NCI-H345 treated with DMSO at 0.1 percent for 48 hours (cell line): ENCODE measurements around the gene RNF121.

Experiments
- DNase-seq: peaks from one replicate; lab custom pipeline; 2025; ENCODE audit not compliant: unreplicated experiment; lab: John Stamatoyannopoulos, UW

Gene RNF121

DNA sequence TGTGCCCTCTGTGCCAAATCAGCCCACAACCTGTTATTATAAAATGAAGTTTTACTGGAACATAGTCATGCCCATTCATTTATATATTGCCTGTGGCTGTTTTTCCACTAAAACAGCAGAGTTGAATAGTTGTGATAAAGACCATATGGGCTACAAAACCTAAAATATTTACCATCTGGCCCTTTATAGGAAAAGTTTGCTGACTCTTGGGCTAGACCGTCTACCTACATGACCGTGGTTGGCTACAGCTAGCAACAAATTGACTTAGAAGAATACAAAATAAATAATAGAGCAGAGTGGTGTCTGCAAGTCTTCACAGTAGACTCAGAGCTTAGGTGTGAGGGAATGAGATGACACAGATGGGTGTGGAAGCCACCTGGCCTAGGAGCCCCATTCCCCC lies 58.7 kb downstream of the RNF121 start:
- DNase-seq = no peak

GRCh38 chr11:71988050-71988449 lies 59.2 kb downstream of the RNF121 start:
- no peak for DNase-seq

DNA sequence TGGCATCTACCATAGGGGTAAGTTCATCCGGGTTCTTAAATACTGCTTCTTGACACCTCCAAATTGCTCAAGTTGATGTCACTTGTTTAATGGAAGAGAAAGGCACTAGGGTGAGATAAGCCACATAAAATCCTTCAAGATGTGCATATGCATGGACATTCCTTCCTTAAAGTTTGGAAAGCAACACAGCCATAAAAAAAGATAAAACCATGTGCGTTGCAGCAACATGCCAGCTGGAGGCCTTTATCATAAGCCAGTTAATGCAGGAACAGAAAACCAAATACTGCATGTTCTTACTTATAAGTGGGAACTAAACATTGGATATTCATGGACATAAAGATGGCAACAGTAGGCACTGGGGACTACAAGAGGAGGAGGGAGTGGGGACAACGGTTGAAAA lies 61.9 kb downstream of the RNF121 start:
- DNase-seq = no peak

DNA sequence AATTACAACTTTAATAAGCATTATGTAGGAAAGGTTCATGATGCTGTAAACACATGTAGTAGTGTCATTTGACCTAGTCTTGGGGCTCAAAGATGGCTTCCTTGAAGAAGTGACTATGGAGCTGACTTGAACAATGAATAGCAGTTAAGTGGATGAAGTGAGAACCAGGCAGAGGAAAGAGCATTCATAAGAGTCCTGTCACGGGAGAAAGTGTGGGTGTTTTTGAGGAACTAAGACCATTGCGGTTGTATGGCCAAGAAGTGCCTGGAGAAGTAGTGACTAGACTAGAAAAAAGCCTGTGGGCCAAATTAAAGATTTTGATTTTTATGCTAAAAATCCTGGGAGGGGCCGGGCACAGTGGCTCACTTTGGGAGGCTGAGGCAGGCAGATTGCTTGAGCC lies 62.6 kb downstream of the RNF121 start:
- no peak for DNase-seq

GRCh38 chr11:71992136-71992730 lies 63.4 kb downstream of the RNF121 start:
- no peak for DNase-seq

- DNase-seq = no peak
Measured at GRCh38 chr11:71994786-71995185, 65.9 kb downstream of the RNF121 start.

GRCh38 chr11:71995726-71996291 lies 67.0 kb downstream of the RNF121 start:
- no peak for DNase-seq

GRCh38 chr11:71996517-71996916 lies 67.7 kb downstream of the RNF121 start:
- no peak for DNase-seq

DNA sequence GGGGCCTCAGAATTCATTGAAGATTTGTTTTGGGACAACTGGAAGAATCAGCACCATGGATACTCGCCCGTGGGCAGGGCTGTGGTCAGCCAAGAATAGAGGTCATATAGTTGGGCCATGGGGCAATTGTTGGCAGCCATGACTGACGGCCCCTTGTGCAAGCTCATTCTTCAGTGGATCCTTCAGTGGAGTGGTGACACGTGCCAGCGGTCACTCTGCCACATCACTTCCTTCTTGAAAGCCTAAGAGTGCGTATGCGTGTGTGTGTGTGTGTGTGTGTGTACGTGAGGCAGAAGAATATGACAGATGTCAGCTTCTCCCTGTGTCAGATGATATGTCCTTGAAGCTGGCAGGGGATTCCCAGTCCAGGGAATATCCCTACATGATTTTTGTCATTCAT lies 68.1 kb downstream of the RNF121 start:
- no peak for DNase-seq

- no peak for DNase-seq
Measured at GRCh38 chr11:71997594-71997993, 68.7 kb downstream of the RNF121 start.

DNA sequence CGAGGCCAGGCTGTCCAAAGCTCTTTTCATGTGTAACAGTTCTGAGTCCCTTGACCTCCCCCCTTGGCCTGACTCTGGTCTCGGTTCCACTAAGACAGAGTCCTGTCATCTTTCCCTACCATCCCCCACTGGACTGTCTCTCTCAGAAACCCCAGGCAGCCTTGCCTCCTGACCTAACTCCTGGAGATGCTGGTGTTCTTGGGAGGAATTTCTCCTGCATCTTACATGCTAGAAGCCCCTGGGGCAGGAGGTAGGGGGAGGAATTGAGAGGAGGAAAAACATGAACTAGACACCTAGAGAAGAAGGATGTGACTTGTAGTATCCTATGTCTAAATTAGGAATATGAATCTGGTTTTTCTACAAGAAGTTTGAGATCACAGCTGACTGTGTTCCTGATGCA lies 69.2 kb downstream of the RNF121 start:
- no peak for DNase-seq

- no peak for DNase-seq
Measured at GRCh38 chr11:71998649-71999310, 69.9 kb downstream of the RNF121 start, which contains the start of gene IL18BP. Gene IL18BP, plus strand, starts transcription at chr11:71998909. Its CDS starts 1,076 bp downstream, at chr11:71999985.

DNA sequence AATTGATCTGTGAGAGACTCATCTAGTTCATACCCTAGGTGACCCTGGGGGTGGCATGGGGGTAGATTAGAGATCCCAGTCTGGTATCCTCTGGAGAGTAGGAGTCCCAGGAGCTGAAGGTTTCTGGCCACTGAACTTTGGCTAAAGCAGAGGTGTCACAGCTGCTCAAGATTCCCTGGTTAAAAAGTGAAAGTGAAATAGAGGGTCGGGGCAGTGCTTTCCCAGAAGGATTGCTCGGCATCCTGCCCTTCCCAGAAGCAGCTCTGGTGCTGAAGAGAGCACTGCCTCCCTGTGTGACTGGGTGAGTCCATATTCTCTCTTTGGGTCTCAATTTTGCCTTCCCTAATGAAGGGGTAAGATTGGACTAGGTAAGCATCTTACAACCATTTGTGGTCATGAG lies 70.5 kb downstream of the RNF121 start:
- DNase-seq = no peak

- DNase-seq = no peak
Measured at GRCh38 chr11:71999798-72000197, 71.0 kb downstream of the RNF121 start.

DNA sequence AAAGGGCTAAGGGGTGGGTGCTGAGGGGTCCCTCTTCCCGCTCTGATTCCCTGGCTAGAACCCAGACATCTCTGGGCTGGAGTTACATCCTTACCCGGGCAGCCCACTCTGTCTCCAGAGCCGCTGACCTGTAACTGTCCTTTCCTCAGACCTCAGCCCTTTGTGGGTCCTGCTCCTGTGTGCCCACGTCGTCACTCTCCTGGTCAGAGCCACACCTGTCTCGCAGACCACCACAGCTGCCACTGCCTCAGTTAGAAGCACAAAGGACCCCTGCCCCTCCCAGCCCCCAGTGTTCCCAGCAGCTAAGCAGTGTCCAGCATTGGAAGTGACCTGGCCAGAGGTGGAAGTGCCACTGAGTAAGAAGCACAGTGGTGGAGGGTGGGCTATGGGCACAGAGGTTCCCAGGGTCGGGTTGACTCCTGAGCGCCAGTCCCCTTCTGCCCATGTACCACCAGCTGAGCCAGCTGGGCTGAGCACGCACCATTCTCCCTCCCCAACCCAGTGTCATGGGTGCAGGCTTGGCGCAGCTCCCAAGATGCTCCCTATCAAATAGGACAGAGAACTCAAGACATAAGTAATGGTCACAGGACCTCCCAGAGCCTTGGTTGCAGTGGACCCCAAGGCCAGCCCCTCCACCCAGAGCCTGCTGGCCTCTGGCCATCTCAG lies 71.5 kb downstream of the RNF121 start:
- DNase-seq = no peak

DNA sequence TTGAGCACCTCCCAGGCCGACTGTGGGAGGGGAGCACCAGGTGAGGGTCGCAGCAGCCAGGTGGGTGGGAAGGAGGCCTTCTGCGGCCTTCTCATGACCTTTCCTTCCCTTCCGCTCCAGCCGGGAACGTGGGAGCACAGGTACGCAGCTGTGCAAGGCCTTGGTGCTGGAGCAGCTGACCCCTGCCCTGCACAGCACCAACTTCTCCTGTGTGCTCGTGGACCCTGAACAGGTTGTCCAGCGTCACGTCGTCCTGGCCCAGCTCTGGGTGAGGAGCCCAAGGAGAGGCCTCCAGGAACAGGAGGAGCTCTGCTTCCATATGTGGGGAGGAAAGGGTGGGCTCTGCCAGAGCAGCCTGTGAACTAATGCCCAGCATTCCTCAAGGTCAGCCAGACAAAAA lies 72.4 kb downstream of the RNF121 start:
- no peak for DNase-seq

DNA sequence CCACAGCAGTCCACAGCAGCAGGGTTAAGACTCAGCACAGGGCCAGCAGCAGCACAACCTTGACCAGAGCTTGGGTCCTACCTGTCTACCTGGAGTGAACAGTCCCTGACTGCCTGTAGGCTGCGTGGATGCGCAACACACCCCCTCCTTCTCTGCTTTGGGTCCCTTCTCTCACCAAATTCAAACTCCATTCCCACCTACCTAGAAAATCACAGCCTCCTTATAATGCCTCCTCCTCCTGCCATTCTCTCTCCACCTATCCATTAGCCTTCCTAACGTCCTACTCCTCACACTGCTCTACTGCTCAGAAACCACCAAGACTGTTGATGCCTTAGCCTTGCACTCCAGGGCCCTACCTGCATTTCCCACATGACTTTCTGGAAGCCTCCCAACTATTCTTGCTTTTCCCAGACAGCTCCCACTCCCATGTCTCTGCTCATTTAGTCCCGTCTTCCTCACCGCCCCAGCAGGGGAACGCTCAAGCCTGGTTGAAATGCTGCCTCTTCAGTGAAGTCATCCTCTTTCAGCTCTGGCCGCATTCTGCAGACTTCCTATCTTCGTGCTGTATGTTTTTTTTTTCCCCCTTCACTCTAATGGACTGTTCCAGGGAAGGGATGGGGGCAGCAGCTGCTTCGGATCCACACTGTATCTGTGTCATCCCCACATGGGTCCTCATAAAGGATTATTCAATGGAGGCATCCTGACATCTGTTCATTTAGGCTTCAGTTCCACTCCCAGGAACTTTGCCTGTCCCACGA lies 73.2 kb downstream of the RNF121 start:
- DNase-seq = no peak

DNA sequence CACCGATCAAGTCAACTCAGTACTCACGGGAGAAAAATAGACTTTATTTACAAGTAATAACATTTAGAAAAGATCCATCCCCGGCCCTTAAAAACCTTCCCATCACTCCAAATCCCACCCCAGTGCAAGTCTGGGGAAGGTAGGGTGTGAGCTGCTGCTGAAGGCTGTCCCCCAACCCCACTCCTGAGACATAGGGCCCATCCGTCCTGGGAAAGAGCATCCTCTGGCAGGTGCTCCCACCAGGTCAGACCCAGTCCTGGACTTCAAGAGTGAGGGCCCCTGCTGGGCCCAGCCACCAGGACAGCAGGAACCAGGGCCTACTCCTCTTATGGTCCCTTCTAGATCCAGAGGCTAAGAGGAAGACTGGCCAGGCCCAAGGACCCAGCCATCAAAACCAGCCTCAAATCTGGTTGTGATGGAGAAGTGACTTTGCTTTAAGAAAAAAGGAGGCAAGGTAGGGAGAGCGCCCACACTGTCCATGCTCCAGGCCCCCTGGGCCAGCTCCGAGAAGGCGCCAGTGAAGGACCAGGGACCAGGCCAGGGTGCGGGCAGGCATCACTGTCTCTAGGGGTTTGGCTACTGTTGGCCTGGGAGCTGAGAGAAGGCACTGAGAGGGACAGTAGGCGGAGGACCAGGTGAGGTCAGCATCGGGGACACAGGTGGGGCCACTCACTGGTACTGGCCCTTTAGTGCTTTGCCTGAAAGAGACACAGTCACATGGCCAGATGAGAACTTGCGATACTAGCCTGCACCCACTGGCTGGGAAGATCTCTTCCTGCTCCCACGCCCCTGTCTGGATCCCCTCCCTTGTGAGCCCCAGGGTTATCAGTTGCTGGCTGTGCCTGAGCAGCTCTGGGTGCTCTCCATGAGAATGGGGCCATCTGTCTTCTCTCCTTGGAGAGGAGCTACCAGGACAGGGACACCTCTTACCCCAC lies 74.3 kb downstream of the RNF121 start:
- DNase-seq = no peak

DNA sequence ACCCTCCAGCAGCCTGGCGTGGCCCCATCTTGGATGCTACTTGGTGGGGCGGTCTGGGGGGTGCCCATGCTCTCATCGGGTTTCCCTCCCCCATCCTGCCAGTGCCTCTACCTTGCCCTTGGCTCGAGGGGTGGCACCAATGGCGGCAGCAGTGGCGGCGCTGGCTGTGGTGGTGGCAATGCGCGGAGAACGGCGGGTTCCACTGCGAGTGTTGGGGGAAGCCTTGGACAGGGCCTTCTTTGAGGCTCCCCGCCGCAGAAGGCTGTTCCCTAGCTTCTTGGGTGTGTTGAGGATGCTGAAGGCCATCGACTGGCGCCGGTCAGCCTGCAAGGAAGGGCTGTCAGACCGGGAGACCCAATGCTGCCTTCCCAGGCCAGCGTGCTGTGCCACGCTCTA lies 74.9 kb downstream of the RNF121 start:
- no peak for DNase-seq
